K562 (cell line): ENCODE results near the gene FRMPD2. TPM values are rescaled to one million over a fixed set of nuclear protein-coding genes. Genes with fewer than 3 reads are reported as not detected.

Experiments used
- ATAC-seq: fragments of 200-7000 bp; cut with Tn5 transposase; 3 replicates; pipeline ENCODE4 v1.9.1; 2020; ENCODE audit warnings: moderate library complexity
- BruUV-seq: library from RNA; stranded (reverse); fragments of 400-500 nt; replicated peaks from 2 replicates; lab custom pipeline; 2021; lab: Mats Ljungman, UMichigan
- CTCF ChIA-PET: fragments of 300-600 bp; formaldehyde crosslinking; extraction: SDS; loops from one replicate; lab custom pipeline; 2021; ENCODE audit warnings: low intra/inter-chr PET ratio; lab: Yijun Ruan, JAX
- POLR2A ChIA-PET: fragments of 300-600, 350-650 bp; sonication (Branson Sonifier 250); formaldehyde crosslinking; extraction: SDS; loops from one replicate; lab custom pipeline; 2021; ENCODE audit warnings: antibody characterized with exemption, inconsistent platforms; lab: Yijun Ruan, JAX
- DNase-seq, 4 experiments: peaks; one replicate each; pipeline versions ENCODE4 v3.0.0 to v3.0.0-alpha.2; 2011 to 2018; ENCODE audit warnings: low spot score in 3 of 4, mixed read lengths in 3 of 4; ENCODE audit errors: extremely low read depth in 1 of 4
- FAIRE-seq: peaks from 2 replicates; lab custom pipeline; 2011; peaks lifted over from hg19 to GRCh38; lab: Jason Lieb, UNC
- H2AFZ ChIP-seq: 2 replicates; pipeline ENCODE4 v1.6.0; 2011; ENCODE audit warnings: low read depth, low read length, control low read depth, inconsistent platforms
- H3K27ac ChIP-seq: fragments of 200-600 bp; 3 replicates; pipeline ENCODE4 v1.8.0; 2011; ENCODE audit warnings: low read depth, mild to moderate bottlenecking, control low read depth, inconsistent platforms, low read length, moderate library complexity, mixed read lengths; ENCODE audit errors: extremely low read depth
- H3K27me3 ChIP-seq, 2 experiments: fragments of 300-600 bp in 1 of 2; 2 replicates in 1 of 2; 3 replicates in 1 of 2; pipeline versions ENCODE4 v1.6.0 to v1.8.0; 2011; ENCODE audit warnings: inconsistent platforms in 2 of 2, low read length in 2 of 2, mild to moderate bottlenecking in 1 of 2, mixed read lengths in 1 of 2, moderate library complexity in 1 of 2; ENCODE audit not compliant: control insufficient read depth in 2 of 2, insufficient read depth in 2 of 2
- H3K36me3 ChIP-seq: fragments of 300-600 bp; 3 replicates; pipeline ENCODE4 v1.8.0; 2011; ENCODE audit warnings: mild to moderate bottlenecking, low read length, inconsistent platforms; ENCODE audit not compliant: control insufficient read depth, insufficient read depth
- H3K4me1 ChIP-seq, 2 experiments: fragments of 200-600 bp in 1 of 2; replicated peaks in 1 of 2; 2 replicates in 1 of 2; 3 replicates in 1 of 2; pipeline versions ENCODE4 v1.5.1 to v1.8.0; 2011; ENCODE audit warnings: inconsistent platforms in 2 of 2, low read length in 2 of 2, mild to moderate bottlenecking in 1 of 2, mixed read lengths in 1 of 2, moderate library complexity in 1 of 2; ENCODE audit not compliant: control insufficient read depth in 2 of 2, insufficient read depth in 2 of 2
- H3K4me2 ChIP-seq: 2 replicates; pipeline ENCODE4 v1.6.1; 2011; ENCODE audit warnings: low read length, control low read depth, inconsistent platforms, mixed read lengths; ENCODE audit not compliant: insufficient read depth
- H3K4me3 ChIP-seq: fragments of 200-600 bp; sonication (generic), shearing (Covaris generic); 2 replicates; pipeline ENCODE4 v1.5.1; 2016; ENCODE audit warnings: control low read depth, inconsistent platforms
- H3K79me2 ChIP-seq: fragments of 200-600 bp; 3 replicates; pipeline ENCODE4 v1.8.0; 2011; ENCODE audit warnings: low read length, inconsistent platforms; ENCODE audit not compliant: control insufficient read depth, insufficient read depth
- H3K9ac ChIP-seq, 2 experiments: 2 replicates each; pipeline versions ENCODE4 v1.6.0 to v1.6.1; 2011; ENCODE audit warnings: low read depth in 2 of 2, low read length in 2 of 2, control low read depth in 1 of 2, inconsistent platforms in 1 of 2, mild to moderate bottlenecking in 1 of 2, mixed read lengths in 1 of 2; ENCODE audit not compliant: insufficient read depth in 1 of 2
- H3K9me1 ChIP-seq: one replicate; pipeline ENCODE4 v1.6.0; 2011; ENCODE audit warnings: inconsistent platforms, mild to moderate bottlenecking, low read length, moderate library complexity; ENCODE audit not compliant: control insufficient read depth, insufficient read depth
- H3K9me3 ChIP-seq: replicated peaks from 2 replicates; pipeline ENCODE4 v1.5.1; 2011; ENCODE audit warnings: low read depth, low read length, inconsistent platforms; ENCODE audit not compliant: control insufficient read depth, insufficient read depth
- H4K20me1 ChIP-seq: replicated peaks from 2 replicates; pipeline ENCODE4 v1.6.1; 2011; ENCODE audit warnings: low read length, inconsistent platforms, mixed read lengths; ENCODE audit not compliant: control insufficient read depth, insufficient read depth
- CBX3 ChIP-seq, 2 experiments: IDR thresholded peaks; 1 replicate in 1 of 2; 2 replicates in 1 of 2; pipeline ENCODE4 v1.6.1; 2012; ENCODE audit warnings: inconsistent platforms in 2 of 2, low read length in 2 of 2, borderline replicate concordance in 1 of 2, control low read depth in 1 of 2
- CSDE1 ChIP-seq, 2 experiments: fragments of 450-650 bp; IDR thresholded peaks; 2 replicates each; pipeline ENCODE4 v1.6.1; 2016; ENCODE audit warnings: mild to moderate bottlenecking in 1 of 2
- HDAC3 ChIP-seq: fragments of 450-650 bp; IDR thresholded peaks from 2 replicates; pipeline ENCODE4 v1.6.1; 2018; ENCODE audit warnings: borderline replicate concordance, mild to moderate bottlenecking, moderate library complexity; ENCODE audit not compliant: partially characterized antibody
- HDGF ChIP-seq: fragments of 450-650 bp; IDR thresholded peaks from 2 replicates; pipeline ENCODE4 v1.6.1; 2016
- HINFP ChIP-seq: fragments of 450-650 bp; conservative IDR thresholded peaks from 2 replicates; pipeline ENCODE4 v1.6.1; 2016; ENCODE audit warnings: missing genetic modification characterization, low read depth, mild to moderate bottlenecking, control low read depth, missing compliant biosample characterization
- HMG20B ChIP-seq: fragments of 250-450 bp; sonication (Bioruptor Pico); IDR thresholded peaks from 2 replicates; pipeline ENCODE4 v1.5.0; 2021; ENCODE audit warnings: mild to moderate bottlenecking
- MBD2 ChIP-seq: sonication (generic); IDR thresholded peaks from 2 replicates; pipeline ENCODE4 v1.6.1; 2016; ENCODE audit warnings: low read depth, borderline replicate concordance
- MEF2D ChIP-seq: conservative IDR thresholded peaks from 2 replicates; pipeline ENCODE4 v1.6.1; 2016; ENCODE audit warnings: low read depth, missing genetic modification characterization, missing compliant biosample characterization
- NCOA2 ChIP-seq, 2 experiments: fragments of 450-650 bp; IDR thresholded peaks; 2 replicates each; pipeline ENCODE4 v1.6.1; 2018; ENCODE audit warnings: mild to moderate bottlenecking in 2 of 2, moderate library complexity in 1 of 2; ENCODE audit not compliant: partially characterized antibody in 2 of 2
- RFX7 ChIP-seq: fragments of 250-450 bp; sonication (Bioruptor Pico); IDR thresholded peaks from 2 replicates; pipeline ENCODE4 v1.5.1; 2021; ENCODE audit warnings: mild to moderate bottlenecking
- TAF15 ChIP-seq: fragments of 200-400 bp; formaldehyde crosslinking; IDR thresholded peaks from 2 replicates; pipeline ENCODE4 v1.6.1; 2017; ENCODE audit warnings: mild to moderate bottlenecking, low read depth, low read length, moderate library complexity
- TRIM25 ChIP-seq: fragments of 450-650 bp; IDR thresholded peaks from 2 replicates; pipeline ENCODE4 v1.7.0; 2016; ENCODE audit warnings: borderline replicate concordance
- WGBS: fragments of 100-300 bp; shearing (Covaris generic); methylation state at CpG from one replicate; pipeline ENCODE4 v1.1.6; 2016; ENCODE audit warnings: low coverage, mixed read lengths; ENCODE audit not compliant: insufficient coverage; ENCODE audit errors: missing lambda C conversion rate; 5-methylcytosine and 5-hydroxymethylcytosine counted together
- in situ Hi-C: fragments of 300-500 bp; cut with MboI; formaldehyde crosslinking; loops from 4 replicates; pipeline ENCODE4 v1.15.0; 2018; ENCODE audit warnings: inconsistent platforms, mixed read lengths
- intact Hi-C: fragments of 100-400 bp; cut with micrococcal nuclease; formaldehyde crosslinking; loops from 2 replicates; pipeline ENCODE4 v1.14.2; 2022
- polyA plus RNA-seq, 8 experiments: library from polyadenylated mRNA; depleted of rRNA in 4 of 8; stranded (reverse) in 5 of 8; unstranded in 3 of 8; fragments of >200 nt; fragmentation: Nextera tagmentation in 2 of 8; fragmentation: Illumina TruSeq in 1 of 8; extraction: Ambion mirVana in 2 of 8; extraction: Trizol in 1 of 8; gene quantifications; 2 replicates each; pipeline versions ENCODE4 v1.2.1 to v1.2.3, GENCODE V29; 2011 to 2014; ENCODE audit warnings: inconsistent platforms in 1 of 8, missing spikeins in 1 of 8
- total RNA-seq, 7 experiments: library from RNA; depleted of rRNA in 6 of 7; stranded (reverse); fragments of >200 nt in 6 of 7; fragmentation: Illumina TruSeq in 2 of 7; extraction: Trizol in 2 of 7; gene quantifications; 2 replicates each; pipeline versions ENCODE4 v1.2.1 to v1.2.3, GENCODE V29; 2011 to 2021; ENCODE audit warnings: low replicate concordance in 1 of 7

FRMPD2 gene
- total and polyA plus RNA-seq, 9 of the 15 experiments (the other 6 are each of a cell fraction or from before 2014, with no cell fraction given): 0.12 to 0.95 (median 0.33) TPM

GRCh38 chr10:48232717-48233447, 41.6 kb downstream of the FRMPD2 start:
- WGBS: 2% methylated on average over 3 of the region's 3 CpGs
- H3K4me2 ChIP-seq: no peak overlapping the region
- no peaks in the 10 kb centered on the region for H3K4me1 ChIP-seq
- no peaks in the 10 kb centered on the region for H3K36me3 ChIP-seq
- no peak overlapping the region for H3K9ac ChIP-seq
- peaks cover 0 to 22% of the 10 kb centered on the region in 2 experiments; a peak in 2 of 5 replicates for H3K27me3 ChIP-seq
- no peaks in the 10 kb centered on the region for H3K9me3 ChIP-seq
- in situ Hi-C loops (no loop called here), intact Hi-C loops (no loop called here)
- no peaks in the 10 kb centered on the region for H3K79me2 ChIP-seq
- DNase-seq (no peak), ATAC-seq (no peak), FAIRE-seq (no peak)
- H3K4me3 ChIP-seq: no peak overlapping the region
- H3K9me1 ChIP-seq: no peaks in the 10 kb centered on the region
- no peak overlapping the region for H3K27ac ChIP-seq
- no peak overlapping the region for H2AFZ ChIP-seq
- no TSS peak for BruUV-seq
- POLR2A ChIA-PET: interaction anchor here (1.2 kb wide), 1 partner anchor 18 kb away, joined by 4 read pairs; no protein-coding TSS in a partner anchor
- no peaks in the 10 kb centered on the region for H4K20me1 ChIP-seq
- TF ChIP-seq CSDE1 (IDR thresholded peaks at IDR 0.05): no peak
- TF ChIP-seq RFX7 (CRISPR knock-in tag): no peak
- TF ChIP-seq MBD2: no peak
- no peak for TF ChIP-seq CBX3 (IDR thresholded peaks at IDR 0.05; ENCODE audit: borderline replicate concordance in 1 of 2, low read length in 2 of 2)
- CTCF ChIA-PET: no interaction called here

GRCh38 chr10:48231699-48232315, 42.7 kb downstream of the FRMPD2 start:
- DNase-seq (no peak), ATAC-seq (no peak), FAIRE-seq (no peak)
- in situ Hi-C loops: no loop called here
- under 1% methylated on average over 6 of the region's 6 CpGs for WGBS
- H3K4me2 ChIP-seq: no peak overlapping the region
- H3K9ac ChIP-seq: no peak overlapping the region
- H3K79me2 ChIP-seq: no peaks in the 10 kb centered on the region
- H3K36me3 ChIP-seq: no peaks in the 10 kb centered on the region
- TF ChIP-seq HDGF: no peak
- no peak for TF ChIP-seq TAF15
- no peak for TF ChIP-seq HMG20B (CRISPR knock-in tag)
- no peak for TF ChIP-seq HDAC3
- no peak for TF ChIP-seq MEF2D (tag)
- TF ChIP-seq HINFP (tag): no peak
- TF ChIP-seq NCOA2 (IDR thresholded peaks at IDR 0.05; ENCODE audit: partially characterized antibody in 2 of 2): no peak
- TF ChIP-seq TRIM25: no peak
- BruUV-seq: no TSS peak
- H2AFZ ChIP-seq: no peak overlapping the region
- H3K4me1 ChIP-seq: no peaks in the 10 kb centered on the region
- H3K4me3 ChIP-seq: no peak overlapping the region
- intact Hi-C loops: no loop called here
- no peaks in the 10 kb centered on the region for H3K9me1 ChIP-seq
- no peak overlapping the region for H3K27ac ChIP-seq
- POLR2A ChIA-PET: no interaction called here
- no peaks in the 10 kb centered on the region for H4K20me1 ChIP-seq
- no peaks in the 10 kb centered on the region for H3K9me3 ChIP-seq
- 0 out of 5 replicates have a peak, but pooled peaks cover 0 to 13% of the 10 kb centered on the region in 2 experiments for H3K27me3 ChIP-seq
- CTCF ChIA-PET: no interaction called here
